Heart left ventricle (tissue), 13 donors: Measurements from ENCODE around the gene HNF1A.

Experiments
- CTCF ChIP-seq, 12 donors: fragments of 200-600 bp; sonication (generic) in 4 of 12; IDR thresholded peaks; one replicate each; pipeline versions ENCODE4 v1.5.0 to v1.8.0; 2018 to 2022; ENCODE audit warnings: antibody characterized with exemption in 12 of 12, mild to moderate bottlenecking in 5 of 12
- POLR2A ChIP-seq, 2 donors: fragments of 450-650 bp; IDR thresholded peaks; one replicate each; pipeline ENCODE4 v1.6.1; 2017; ENCODE audit warnings: antibody characterized with exemption in 2 of 2, mild to moderate bottlenecking in 2 of 2, moderate library complexity in 2 of 2
- donor health status: ischemic (EF 13 %, LVEDD 7.1; RV severe dilation, severe dysfunction).
- donor health status: DM: no; HTN: yes; CAD: no.
- donor health status: DM: no; HTN: no; CAD: no.
- donor health status: ischemic (EF 25% LVEDD 6.9; RV normal size, moderate dysfunction).
- donor health status: ischemic (EF 25% LVEDD 5.7; RV mildly dilated, moderate dysfunction).
- donor health status: ischemic (EF 35%, LVEDD 5.7; RV mildly dilated, moderate dysfunction).
- donor health status: nonischemic (EF 11% LVEDD 7.7; RV severe dilation, severe dysfunction).
- donor health status: DM: yes; HTN: yes; CAD: no.
- donor health status: PGD.
- donor health status: ischemic (EF 29% LVEDD 5.4; RV normal size, mild dysfunction).
- donor health status: nonischemic (EF 23%, LVEDD 6.1; RV moderate dilation, normal function).

- TF ChIP-seq CTCF (IDR thresholded peaks at IDR 0.05) (peak; percentile 61 to 82 (median 75)), POLR2A (IDR thresholded peaks at IDR 0.05) (no peak)
These were observed 6.8 kb upstream of the HNF1A start for GRCh38 chr12:120971299-120972180.
